Astrocyte (in vitro differentiated cells and primary cell): Measurements from ENCODE around the gene SRRM1. TPM values are rescaled to one million over a fixed set of nuclear protein-coding genes. Genes with fewer than 3 reads are reported as not detected.
A peak's percentile ranks its signal among the peaks of the same experiment; 100 is the strongest.

Experiments
- DNase-seq: peaks from one replicate; pipeline ENCODE4 v3.0.0-alpha.2; 2010; ENCODE audit warnings: low read depth
- FAIRE-seq: peaks from 2 replicates; lab custom pipeline; 2011; peaks lifted over from hg19 to GRCh38; lab: Jason Lieb, UNC
- H2AFZ ChIP-seq: 2 replicates; pipeline ENCODE4 v1.6.0; 2012; ENCODE audit warnings: low read depth, low read length, inconsistent platforms
- H3K27ac ChIP-seq: 2 replicates; pipeline ENCODE4 v1.5.1; 2011; ENCODE audit warnings: low read depth, low read length, inconsistent platforms
- H3K27me3 ChIP-seq: 2 replicates; pipeline ENCODE4 v1.6.0; 2011; ENCODE audit warnings: low read length, inconsistent platforms; ENCODE audit not compliant: insufficient read depth
- H3K36me3 ChIP-seq: 2 replicates; pipeline ENCODE4 v1.5.1; 2011; ENCODE audit warnings: low read length, inconsistent platforms; ENCODE audit not compliant: insufficient read depth
- H3K4me1 ChIP-seq: 2 replicates; pipeline ENCODE4 v1.5.1; 2011; ENCODE audit warnings: low read length, inconsistent platforms; ENCODE audit not compliant: insufficient read depth
- H3K4me2 ChIP-seq: 2 replicates; pipeline ENCODE4 v1.6.0; 2012; ENCODE audit warnings: low read length, inconsistent platforms
- H3K4me3 ChIP-seq: 2 replicates; pipeline ENCODE4 v1.5.1; 2011; ENCODE audit warnings: low read depth, mild to moderate bottlenecking, low read length, inconsistent platforms; ENCODE audit not compliant: insufficient read depth
- H3K79me2 ChIP-seq: 2 replicates; pipeline ENCODE4 v1.6.0; 2012; ENCODE audit warnings: mild to moderate bottlenecking, low read length, inconsistent platforms; ENCODE audit not compliant: insufficient read depth
- H3K9ac ChIP-seq: 2 replicates; pipeline ENCODE4 v1.6.0; 2012; ENCODE audit warnings: mild to moderate bottlenecking, low read length, inconsistent platforms
- H3K9me3 ChIP-seq: 2 replicates; pipeline ENCODE4 v1.5.1; 2012; ENCODE audit warnings: low read depth, mild to moderate bottlenecking, low read length, inconsistent platforms; ENCODE audit not compliant: insufficient read depth
- H4K20me1 ChIP-seq: 2 replicates; pipeline ENCODE4 v1.6.0; 2012; ENCODE audit warnings: low read length, inconsistent platforms; ENCODE audit not compliant: insufficient read depth
- H3K27ac Mint-ChIP-seq: one replicate; pipeline ENCODE4 v1.8.0; 2021; ENCODE audit warnings: mild to moderate bottlenecking, mixed read lengths; ENCODE audit not compliant: unreplicated experiment
- H3K27me3 Mint-ChIP-seq: one replicate; pipeline ENCODE4 v1.8.0; 2021; ENCODE audit warnings: low read depth, mixed read lengths; ENCODE audit not compliant: unreplicated experiment
- H3K36me3 Mint-ChIP-seq: one replicate; pipeline ENCODE4 v1.8.0; 2021; ENCODE audit warnings: low read depth, mixed read lengths; ENCODE audit not compliant: unreplicated experiment
- H3K4me1 Mint-ChIP-seq: one replicate; pipeline ENCODE4 v1.8.0; 2021; ENCODE audit warnings: low read depth, mixed read lengths; ENCODE audit not compliant: unreplicated experiment
- H3K4me3 Mint-ChIP-seq: one replicate; pipeline ENCODE4 v1.8.0; 2021; ENCODE audit warnings: mild to moderate bottlenecking, moderate library complexity, mixed read lengths; ENCODE audit not compliant: unreplicated experiment
- H3K9me3 Mint-ChIP-seq: one replicate; pipeline ENCODE4 v1.8.0; 2021; ENCODE audit warnings: mild to moderate bottlenecking, mixed read lengths; ENCODE audit not compliant: unreplicated experiment
- EZH2 ChIP-seq: IDR thresholded peaks from 2 replicates; pipeline ENCODE4 v1.6.1; 2012; ENCODE audit warnings: mild to moderate bottlenecking, low read length, inconsistent platforms; ENCODE audit not compliant: insufficient read depth
- total RNA-seq: library from RNA; stranded (reverse); gene quantifications from 2 replicates; pipeline ENCODE4 v1.2.1, GENCODE V29; 2021
- TF ChIP-seq, protein P1 (sequence below): IDR thresholded peaks from 2 replicates; pipeline ENCODE4 v1.5.1; 2011; ENCODE audit warnings: low read depth, mild to moderate bottlenecking, inconsistent platforms, low read length, moderate library complexity; ENCODE audit not compliant: insufficient read depth

Gene SRRM1
- total RNA-seq, 1 donor from 2014 or later: 138 TPM

DNA sequence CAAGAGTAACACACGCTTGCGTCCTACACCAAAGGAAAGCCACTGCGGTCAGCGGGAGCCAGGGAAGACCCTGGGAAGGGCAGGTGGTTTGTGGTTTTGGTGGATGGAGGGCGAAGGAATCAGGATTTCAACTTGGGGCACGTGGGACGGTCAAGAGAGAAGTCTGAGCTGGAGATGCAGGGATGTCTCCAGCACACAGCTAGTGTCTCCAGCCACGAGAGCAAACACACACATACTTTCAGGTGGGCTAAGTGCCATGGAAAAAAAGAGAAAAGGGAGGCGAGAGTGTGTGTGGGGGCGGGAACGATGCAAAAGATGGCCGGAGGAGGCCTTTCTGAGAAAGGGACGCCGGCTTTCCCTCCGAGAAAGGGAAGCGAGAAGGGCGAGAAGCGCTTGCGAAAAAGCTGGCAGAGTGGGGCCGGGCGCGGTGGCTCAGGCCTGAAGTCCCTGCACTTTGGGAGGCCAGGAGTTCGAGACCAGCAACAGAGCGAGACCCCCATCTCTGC is 1.4 kb upstream of the SRRM1 start:
- peaks cover 23% of the 10 kb centered on the region for H3K4me1 Mint-ChIP-seq
- H3K4me1 ChIP-seq: peaks cover 17% of the 10 kb centered on the region
- peaks cover 2% of the 10 kb centered on the region for H3K27me3 ChIP-seq
- peak overlapping the region; percentile 83 for H3K4me2 ChIP-seq
- no peaks in the 10 kb centered on the region for H3K9me3 ChIP-seq
- H3K79me2 ChIP-seq: peaks cover 39% of the 10 kb centered on the region
- H4K20me1 ChIP-seq: peaks cover 34% of the 10 kb centered on the region
- H3K9me3 Mint-ChIP-seq: no peaks in the 10 kb centered on the region
- FAIRE-seq (no peak), DNase-seq (peak; percentile 18)
- peaks cover 3% of the 10 kb centered on the region for H3K27me3 Mint-ChIP-seq
- TF ChIP-seq, protein P1, sequence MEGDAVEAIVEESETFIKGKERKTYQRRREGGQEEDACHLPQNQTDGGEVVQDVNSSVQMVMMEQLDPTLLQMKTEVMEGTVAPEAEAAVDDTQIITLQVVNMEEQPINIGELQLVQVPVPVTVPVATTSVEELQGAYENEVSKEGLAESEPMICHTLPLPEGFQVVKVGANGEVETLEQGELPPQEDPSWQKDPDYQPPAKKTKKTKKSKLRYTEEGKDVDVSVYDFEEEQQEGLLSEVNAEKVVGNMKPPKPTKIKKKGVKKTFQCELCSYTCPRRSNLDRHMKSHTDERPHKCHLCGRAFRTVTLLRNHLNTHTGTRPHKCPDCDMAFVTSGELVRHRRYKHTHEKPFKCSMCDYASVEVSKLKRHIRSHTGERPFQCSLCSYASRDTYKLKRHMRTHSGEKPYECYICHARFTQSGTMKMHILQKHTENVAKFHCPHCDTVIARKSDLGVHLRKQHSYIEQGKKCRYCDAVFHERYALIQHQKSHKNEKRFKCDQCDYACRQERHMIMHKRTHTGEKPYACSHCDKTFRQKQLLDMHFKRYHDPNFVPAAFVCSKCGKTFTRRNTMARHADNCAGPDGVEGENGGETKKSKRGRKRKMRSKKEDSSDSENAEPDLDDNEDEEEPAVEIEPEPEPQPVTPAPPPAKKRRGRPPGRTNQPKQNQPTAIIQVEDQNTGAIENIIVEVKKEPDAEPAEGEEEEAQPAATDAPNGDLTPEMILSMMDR: no peak
- no peak for TF ChIP-seq EZH2
- H3K27ac ChIP-seq: peak overlapping the region; percentile 98
- H3K27ac Mint-ChIP-seq: peak overlapping the region; percentile 99
- H3K9ac ChIP-seq: peak overlapping the region; percentile 96
- H3K4me3 Mint-ChIP-seq: peak overlapping the region; percentile 94
- peaks cover 6% of the 10 kb centered on the region for H3K36me3 ChIP-seq
- H2AFZ ChIP-seq: peak overlapping the region; percentile 74
- peaks cover 3% of the 10 kb centered on the region for H3K36me3 Mint-ChIP-seq
- H3K4me3 ChIP-seq: peak overlapping the region; percentile 49

DNA sequence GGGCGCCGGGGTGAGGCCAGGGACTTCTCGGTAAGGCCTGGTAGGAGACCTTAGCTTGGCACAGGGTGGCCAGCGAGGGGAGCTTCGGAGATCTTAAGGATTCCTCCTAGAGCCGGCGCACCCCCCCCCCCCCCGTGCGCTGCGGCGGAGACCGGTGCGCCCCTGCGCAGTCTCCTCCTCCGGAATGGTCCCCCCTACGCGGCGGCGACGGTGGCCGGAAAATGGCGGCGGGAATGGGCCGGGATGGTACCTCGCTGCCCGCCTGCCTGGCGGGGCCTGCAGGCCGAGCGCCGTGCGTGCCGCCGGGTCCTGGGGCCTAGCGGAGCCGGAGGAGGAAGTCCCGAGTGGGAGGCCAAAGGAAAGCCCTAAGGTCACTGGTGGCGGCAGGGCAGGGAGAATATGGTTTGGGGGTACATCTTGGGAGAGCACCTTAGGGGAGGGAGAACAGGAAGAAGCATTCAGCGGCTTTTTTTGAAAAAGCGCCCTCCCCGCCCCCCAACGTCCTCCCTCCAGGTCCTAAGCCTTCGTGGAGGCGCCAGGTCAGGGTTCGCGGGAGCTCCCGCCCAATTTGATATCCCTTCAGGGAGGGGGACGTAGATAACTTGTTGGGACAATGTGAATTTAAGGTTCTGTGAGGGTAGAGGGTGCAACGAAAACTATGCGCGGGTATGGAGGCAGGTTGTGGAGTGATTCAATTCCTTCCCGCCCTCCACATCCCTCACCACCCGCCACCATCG is 429 bp downstream of the SRRM1 start:
- Histone ChIP-seq H3K27ac (peak overlapping the region; percentile 89), H3K4me3 (peak overlapping the region; percentile 79), H3K4me2 (peak overlapping the region; percentile 98), H3K27me3 (no peaks in the 10 kb centered on the region), H3K79me2 (peaks cover 57% of the 10 kb centered on the region), H3K9ac (peak overlapping the region; percentile 97), H3K4me1 (peaks cover 17% of the 10 kb centered on the region), H4K20me1 (peaks cover 48% of the 10 kb centered on the region), H3K36me3 (peaks cover 25% of the 10 kb centered on the region), H2AFZ (peak overlapping the region; percentile 80), H3K9me3 (no peaks in the 10 kb centered on the region)
- Mint-ChIP-seq H3K4me1 (peaks cover 23% of the 10 kb centered on the region), H3K27ac (peak overlapping the region; percentile 69), H3K9me3 (no peaks in the 10 kb centered on the region), H3K4me3 (peak overlapping the region; percentile 94), H3K36me3 (peaks cover 5% of the 10 kb centered on the region), H3K27me3 (no peaks in the 10 kb centered on the region)
- TF ChIP-seq EZH2: no peak
- TF ChIP-seq, protein P1: no peak
- no peak for DNase-seq
- FAIRE-seq: no peak

GRCh38 chr1:24644100-24644384 is 940 bp downstream of the SRRM1 start:
- Mint-ChIP-seq H3K4me1 (peaks cover 23% of the 10 kb centered on the region), H3K27me3 (no peaks in the 10 kb centered on the region), H3K27ac (peak overlapping the region; percentile 69), H3K9me3 (no peaks in the 10 kb centered on the region), H3K36me3 (peaks cover 5% of the 10 kb centered on the region), H3K4me3 (peak overlapping the region; percentile 94)
- TF ChIP-seq EZH2: no peak
- TF ChIP-seq, protein P1: no peak
- Histone ChIP-seq H3K27ac (peak overlapping the region; percentile 89), H4K20me1 (peaks cover 52% of the 10 kb centered on the region), H3K27me3 (no peaks in the 10 kb centered on the region), H3K4me2 (peak overlapping the region; percentile 98), H3K9ac (peak overlapping the region; percentile 97), H3K4me1 (peaks cover 17% of the 10 kb centered on the region), H3K9me3 (no peaks in the 10 kb centered on the region), H3K36me3 (peaks cover 30% of the 10 kb centered on the region), H3K79me2 (peaks cover 57% of the 10 kb centered on the region), H2AFZ (no peak overlapping the region), H3K4me3 (peak overlapping the region; percentile 79)
- DNase-seq (no peak), FAIRE-seq (no peak)
